Smooth muscle cell (in vitro differentiated cells): ENCODE measurements around the gene FOXO1. TPM values are rescaled to one million over a fixed set of nuclear protein-coding genes. Genes with fewer than 3 reads are reported as not detected.
A peak's percentile ranks its signal among the peaks of the same experiment; 100 is the strongest.

Experiments
- DNase-seq: peaks from one replicate; lab custom pipeline; 2025; ENCODE audit not compliant: unreplicated experiment; lab: John Stamatoyannopoulos, UW
- H2AFZ ChIP-seq: fragments of 200-600 bp; sonication (generic); 2 replicates; pipeline ENCODE4 v1.6.0; 2016; ENCODE audit warnings: antibody characterized with exemption, low read depth, mild to moderate bottlenecking
- H3F3A ChIP-seq: fragments of 200-600 bp; sonication (generic); 2 replicates; pipeline ENCODE4 v1.6.0; 2017; ENCODE audit warnings: antibody characterized with exemption, low read depth
- H3K27ac ChIP-seq: fragments of 200-600 bp; sonication (generic); 2 replicates; pipeline ENCODE4 v1.5.1; 2016; ENCODE audit warnings: low read depth, mild to moderate bottlenecking
- H3K27me3 ChIP-seq: fragments of 200-600 bp; sonication (generic); 2 replicates; pipeline ENCODE4 v1.6.1; 2016; ENCODE audit warnings: low read depth, mild to moderate bottlenecking
- H3K36me3 ChIP-seq: fragments of 200-600 bp; sonication (generic); 2 replicates; pipeline ENCODE4 v1.5.1; 2016; ENCODE audit warnings: low read depth
- H3K4me1 ChIP-seq: fragments of 200-600 bp; sonication (generic); 2 replicates; pipeline ENCODE4 v1.5.1; 2016; ENCODE audit warnings: low read depth
- H3K4me2 ChIP-seq: fragments of 200-600 bp; sonication (generic); 2 replicates; pipeline ENCODE4 v1.6.0; 2016; ENCODE audit warnings: mild to moderate bottlenecking
- H3K4me3 ChIP-seq: fragments of 200-600 bp; sonication (generic); 2 replicates; pipeline ENCODE4 v1.5.1; 2016; ENCODE audit warnings: mild to moderate bottlenecking
- H3K79me2 ChIP-seq: fragments of 200-600 bp; sonication (generic); 2 replicates; pipeline ENCODE4 v1.6.0; 2016; ENCODE audit warnings: low read depth, mild to moderate bottlenecking
- H3K9ac ChIP-seq: fragments of 200-600 bp; sonication (generic); 2 replicates; pipeline ENCODE4 v1.6.0; 2016; ENCODE audit warnings: low read depth
- H3K9me3 ChIP-seq: fragments of 200-600 bp; sonication (generic); replicated peaks from 2 replicates; pipeline ENCODE4 v1.5.1; 2016; ENCODE audit warnings: low read depth
- H4K20me1 ChIP-seq: fragments of 200-600 bp; sonication (generic); 2 replicates; pipeline ENCODE4 v1.6.0; 2016; ENCODE audit warnings: low read depth
- WGBS: methylation state at CpG from one replicate; pipeline ENCODE4 v1.1.7; 2016; ENCODE audit warnings: low lambda C conversion rate; 5-methylcytosine and 5-hydroxymethylcytosine counted together
- polyA plus RNA-seq: library from polyadenylated mRNA; unstranded; fragments of >200 nt; fragmentation: Nextera tagmentation; extraction: Ambion mirVana; gene quantifications from 2 replicates; pipeline ENCODE4 v1.2.1, GENCODE V29; 2016
- total RNA-seq: library from RNA; depleted of rRNA; stranded (reverse); fragments of >200 nt; gene quantifications from 2 replicates; pipeline ENCODE4 v1.2.3, GENCODE V29; 2014
- TF ChIP-seq, protein P1 (sequence below): fragments of 200-600 bp; sonication (generic); IDR thresholded peaks from 2 replicates; pipeline ENCODE4 v1.5.1; 2017; ENCODE audit warnings: borderline replicate concordance, mild to moderate bottlenecking, antibody characterized with exemption; ENCODE audit not compliant: insufficient read depth, poor library complexity, severe bottlenecking

The FOXO1 gene
- total and polyA plus RNA-seq, 2 experiments from 2014 or later = 17.0 to 19.9 TPM

DNA sequence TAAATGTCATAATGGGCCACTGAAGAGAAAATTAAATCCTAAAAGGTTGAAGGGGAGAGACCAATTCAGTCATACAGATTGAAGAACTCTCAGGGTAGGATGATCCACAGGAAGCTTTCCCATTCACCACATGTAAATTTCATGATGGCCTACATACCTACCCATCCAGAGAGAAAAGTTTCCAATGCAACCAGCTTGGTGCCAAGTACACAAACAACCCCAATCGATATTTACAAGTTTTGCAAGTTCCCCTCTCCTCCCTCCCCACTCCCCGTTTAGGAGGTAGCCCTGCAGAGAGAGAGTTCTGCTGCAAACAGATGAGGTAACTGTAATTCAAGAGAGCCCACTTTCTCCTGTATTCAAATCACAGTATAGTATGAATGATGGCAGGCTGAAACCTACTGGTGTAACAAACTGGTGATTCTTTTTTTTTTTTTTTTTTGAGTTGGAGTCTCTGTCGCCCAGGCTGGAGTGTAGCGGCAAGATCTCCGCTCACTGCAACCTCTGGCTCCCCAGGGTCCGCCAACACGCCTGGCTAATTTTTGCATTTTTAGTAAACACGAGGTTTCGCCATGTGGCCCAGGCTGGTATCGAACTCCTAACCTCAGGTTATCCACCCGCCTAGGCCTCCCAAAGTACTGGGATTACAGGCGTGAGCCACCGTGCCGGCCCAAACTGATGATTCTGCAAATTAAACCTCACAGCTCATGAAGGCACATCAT lies 14.4 kb downstream of the FOXO1 start:
- H3K4me3 ChIP-seq = no peak overlapping the region
- H4K20me1 ChIP-seq = peaks cover 23% of the 10 kb centered on the region
- TF ChIP-seq, protein P1, sequence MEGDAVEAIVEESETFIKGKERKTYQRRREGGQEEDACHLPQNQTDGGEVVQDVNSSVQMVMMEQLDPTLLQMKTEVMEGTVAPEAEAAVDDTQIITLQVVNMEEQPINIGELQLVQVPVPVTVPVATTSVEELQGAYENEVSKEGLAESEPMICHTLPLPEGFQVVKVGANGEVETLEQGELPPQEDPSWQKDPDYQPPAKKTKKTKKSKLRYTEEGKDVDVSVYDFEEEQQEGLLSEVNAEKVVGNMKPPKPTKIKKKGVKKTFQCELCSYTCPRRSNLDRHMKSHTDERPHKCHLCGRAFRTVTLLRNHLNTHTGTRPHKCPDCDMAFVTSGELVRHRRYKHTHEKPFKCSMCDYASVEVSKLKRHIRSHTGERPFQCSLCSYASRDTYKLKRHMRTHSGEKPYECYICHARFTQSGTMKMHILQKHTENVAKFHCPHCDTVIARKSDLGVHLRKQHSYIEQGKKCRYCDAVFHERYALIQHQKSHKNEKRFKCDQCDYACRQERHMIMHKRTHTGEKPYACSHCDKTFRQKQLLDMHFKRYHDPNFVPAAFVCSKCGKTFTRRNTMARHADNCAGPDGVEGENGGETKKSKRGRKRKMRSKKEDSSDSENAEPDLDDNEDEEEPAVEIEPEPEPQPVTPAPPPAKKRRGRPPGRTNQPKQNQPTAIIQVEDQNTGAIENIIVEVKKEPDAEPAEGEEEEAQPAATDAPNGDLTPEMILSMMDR = no peak
- peaks cover 75% of the 10 kb centered on the region for H3K79me2 ChIP-seq
- no peaks in the 10 kb centered on the region for H3K9me3 ChIP-seq
- no peak overlapping the region for H3K9ac ChIP-seq
- H2AFZ ChIP-seq = no peak overlapping the region
- no peaks in the 10 kb centered on the region for H3K27me3 ChIP-seq
- peaks cover 16% of the 10 kb centered on the region for H3F3A ChIP-seq
- H3K36me3 ChIP-seq = no peaks in the 10 kb centered on the region
- peaks cover 13% of the 10 kb centered on the region for H3K4me1 ChIP-seq
- 86% methylated on average over 13 of the region's 14 CpGs for WGBS
- H3K4me2 ChIP-seq = no peak overlapping the region
- no peak overlapping the region for H3K27ac ChIP-seq
- DNase-seq = no peak

DNA sequence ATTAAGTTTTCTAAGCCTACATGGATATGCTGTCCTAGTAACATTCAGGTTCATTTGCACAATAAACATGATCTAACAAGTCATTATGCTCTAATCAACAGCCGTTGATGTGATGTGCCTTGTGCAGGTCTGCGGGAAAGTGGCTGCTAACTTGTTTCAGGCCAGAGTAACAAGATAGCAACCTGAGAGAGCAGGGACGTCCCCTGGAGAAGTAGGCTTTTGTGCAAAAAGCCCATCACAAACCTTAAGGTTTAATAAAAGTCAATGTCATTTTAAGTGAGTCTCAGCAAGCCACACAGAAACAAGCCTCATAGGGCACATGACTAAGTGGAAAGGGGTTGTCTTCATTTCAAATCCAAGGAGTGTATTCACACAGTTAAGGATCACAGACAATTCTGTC lies 17.6 kb downstream of the FOXO1 start:
- TF ChIP-seq, protein P1 = no peak
- H4K20me1 ChIP-seq = peaks cover 44% of the 10 kb centered on the region
- peak overlapping the region; percentile 30 for H3K27ac ChIP-seq
- WGBS = 41% methylated on average over 3 of the region's 3 CpGs
- no peaks in the 10 kb centered on the region for H3K9me3 ChIP-seq
- H3F3A ChIP-seq = peaks cover 10% of the 10 kb centered on the region
- H2AFZ ChIP-seq = no peak overlapping the region
- no peak for DNase-seq
- H3K4me3 ChIP-seq = no peak overlapping the region
- H3K36me3 ChIP-seq = no peaks in the 10 kb centered on the region
- no peak overlapping the region for H3K9ac ChIP-seq
- H3K4me1 ChIP-seq = peaks cover 20% of the 10 kb centered on the region
- H3K27me3 ChIP-seq = no peaks in the 10 kb centered on the region
- H3K79me2 ChIP-seq = peaks cover 69% of the 10 kb centered on the region
- H3K4me2 ChIP-seq = peak overlapping the region; percentile 69

DNA sequence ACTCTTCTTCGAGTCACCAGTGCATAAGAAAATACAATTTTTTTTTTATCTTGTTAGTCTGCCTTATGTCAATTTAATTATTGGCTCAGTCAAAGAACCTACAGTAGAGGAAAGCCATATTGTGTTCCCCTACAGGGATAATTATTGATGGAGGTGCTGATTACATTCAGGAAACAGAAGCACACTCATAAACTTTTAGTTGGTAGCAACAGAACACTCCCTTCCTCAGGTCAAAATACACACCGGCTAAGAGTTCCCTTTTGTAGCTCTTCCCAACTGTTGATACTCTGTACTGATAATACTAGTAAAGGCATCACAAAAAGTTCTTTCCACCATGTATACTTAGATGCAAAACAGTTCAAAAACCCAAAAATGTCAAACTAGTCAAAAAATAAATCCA lies 18.4 kb downstream of the FOXO1 start:
- no peak overlapping the region for H3K4me2 ChIP-seq
- peaks cover 76% of the 10 kb centered on the region for H3K79me2 ChIP-seq
- no peak overlapping the region for H3K4me3 ChIP-seq
- H3K27ac ChIP-seq = no peak overlapping the region
- no peaks in the 10 kb centered on the region for H3K9me3 ChIP-seq
- WGBS = 48% methylated on average over 2 of the region's 2 CpGs
- TF ChIP-seq, protein P1 = no peak
- no peaks in the 10 kb centered on the region for H3K36me3 ChIP-seq
- H2AFZ ChIP-seq = no peak overlapping the region
- DNase-seq = no peak
- peaks cover 50% of the 10 kb centered on the region for H4K20me1 ChIP-seq
- H3K9ac ChIP-seq = no peak overlapping the region
- peaks cover 10% of the 10 kb centered on the region for H3F3A ChIP-seq
- peaks cover 20% of the 10 kb centered on the region for H3K4me1 ChIP-seq
- H3K27me3 ChIP-seq = no peaks in the 10 kb centered on the region
